ENCODE measurements around the gene HCAR2.
"Not testable (repeated sequence)": the region's sequence is repeated elsewhere in the genome, so short reads cannot be mapped to it uniquely, and the experiment has no call there.

HCAR2 gene

DNA sequence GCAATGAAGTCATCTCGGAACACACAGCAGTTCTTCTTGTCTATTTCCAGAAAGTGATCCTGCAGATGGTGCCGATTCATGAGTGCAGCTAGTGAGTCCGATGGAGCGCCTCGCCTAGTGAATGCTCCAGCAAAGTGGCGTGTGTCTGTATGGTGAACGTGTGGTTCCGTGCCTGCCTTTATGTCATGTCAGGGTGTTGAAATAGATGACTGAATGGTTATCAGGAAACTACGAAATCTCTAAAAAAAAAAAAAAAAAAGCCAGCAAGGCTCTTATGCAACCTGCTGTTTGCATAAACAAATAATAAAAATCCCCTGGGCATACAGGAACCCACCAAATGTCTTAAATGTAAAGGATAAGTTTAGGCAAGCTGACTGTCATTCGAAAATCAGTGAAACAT lies 13.5 kb upstream of the HCAR2 start, which contains the start of gene HCAR3:
HCAR3 (minus strand) TSS at position 154 of the 400 bp plus-strand sequence; CDS start at position 80, 74 bp downstream.
- not testable (repeated sequence) for DNase-seq (ENCODE audit: low read depth)

- DNase-seq (ENCODE audit: low read depth) = not testable (repeated sequence)
Observed at GRCh38 chr12:122715211-122715610, 12.1 kb upstream of the HCAR2 start.

DNA sequence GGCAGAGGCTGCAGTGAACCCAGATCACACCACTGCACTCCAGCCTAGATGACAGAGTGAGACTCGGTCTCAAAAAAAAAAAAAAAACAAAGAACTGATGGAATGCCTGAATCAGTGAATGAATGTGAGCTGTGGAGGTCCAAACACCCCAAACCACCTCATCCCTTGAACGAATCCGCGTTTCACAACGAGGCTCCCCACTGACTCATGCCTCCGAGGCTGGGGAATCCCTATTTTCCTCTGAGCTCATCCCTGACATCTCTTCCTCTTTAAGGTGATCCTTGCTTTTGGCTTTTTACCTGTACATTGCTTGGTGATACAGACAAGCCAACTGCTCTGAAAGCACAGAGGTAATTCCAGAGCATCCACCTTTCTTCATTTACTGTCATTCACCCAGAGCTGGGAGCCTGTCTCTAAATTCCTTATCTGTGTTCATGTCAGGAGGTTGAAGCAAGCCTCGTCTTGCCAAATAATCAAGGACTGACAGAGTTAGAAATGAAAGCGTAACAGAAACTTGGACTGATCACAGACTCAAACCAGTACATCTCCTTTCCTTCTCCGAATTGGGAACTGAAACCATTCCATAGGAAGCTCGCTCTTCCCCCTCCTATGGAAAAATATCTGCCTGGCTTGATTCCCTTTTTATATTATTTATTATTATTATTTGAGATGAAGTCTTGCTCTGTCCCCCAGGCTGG lies 10.5 kb upstream of the HCAR2 start:
- not testable (repeated sequence) for DNase-seq (ENCODE audit: low read depth)

DNA sequence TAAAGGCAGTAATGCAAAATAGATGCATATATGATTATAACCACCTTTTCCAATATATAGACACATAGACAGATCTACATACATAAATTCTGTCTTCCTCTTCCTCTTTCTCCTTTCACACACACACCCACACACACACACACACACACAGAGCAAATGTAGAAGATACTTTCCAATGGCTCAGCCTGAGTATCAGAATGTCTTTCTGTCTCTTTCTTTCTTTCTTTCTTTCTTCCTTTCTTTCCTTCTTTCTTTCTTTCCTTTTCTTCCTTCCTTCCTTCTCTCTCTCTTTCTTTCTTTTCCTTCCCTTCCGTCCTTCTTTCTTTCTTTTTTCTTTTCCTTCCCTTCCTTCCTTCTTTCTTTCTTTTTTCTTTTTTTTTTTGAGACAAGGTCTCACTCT lies 8.1 kb upstream of the HCAR2 start:
- not testable (repeated sequence) for DNase-seq (ENCODE audit: low read depth)

DNA sequence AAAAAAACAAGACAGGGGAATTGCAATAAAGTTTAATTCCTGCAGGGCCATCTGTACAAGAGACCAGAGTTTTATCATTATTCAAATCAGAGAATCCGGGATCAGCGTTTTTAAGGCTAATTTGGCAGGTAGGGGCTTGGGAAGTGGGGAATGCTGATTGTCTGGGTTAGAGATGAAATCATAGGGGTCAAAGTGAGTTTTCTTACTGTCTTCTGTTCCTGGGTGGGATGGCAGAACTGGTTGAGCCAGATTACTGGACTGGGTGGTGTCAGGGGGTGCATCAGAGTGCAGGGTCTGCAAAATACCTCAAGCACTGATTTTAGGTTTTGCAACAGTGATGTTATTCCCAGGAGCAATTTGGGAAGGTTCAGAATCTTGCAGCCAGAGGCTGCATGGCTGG lies 7.2 kb upstream of the HCAR2 start:
- not testable (repeated sequence) for DNase-seq (ENCODE audit: low read depth)

DNA sequence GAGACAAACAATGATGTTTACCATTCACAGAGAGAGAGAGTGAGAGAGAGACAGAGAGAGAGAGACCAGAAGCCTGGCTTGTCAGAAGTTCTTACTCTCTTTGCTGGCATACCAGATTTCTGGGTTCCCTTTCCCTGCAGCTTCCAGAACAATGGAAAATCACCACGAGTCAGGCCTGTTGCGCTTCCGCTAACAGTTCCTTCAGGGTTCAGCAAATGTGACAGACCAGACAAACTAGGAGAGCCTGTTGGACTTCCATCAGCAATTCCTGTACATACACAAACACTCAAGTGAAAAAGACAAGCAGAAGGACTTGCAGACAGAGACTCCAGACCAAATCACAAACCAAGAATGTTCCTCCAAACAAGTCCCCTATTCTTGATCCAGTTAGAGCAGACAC lies 6.1 kb upstream of the HCAR2 start:
- DNase-seq (ENCODE audit: low read depth) = not testable (repeated sequence)

DNA sequence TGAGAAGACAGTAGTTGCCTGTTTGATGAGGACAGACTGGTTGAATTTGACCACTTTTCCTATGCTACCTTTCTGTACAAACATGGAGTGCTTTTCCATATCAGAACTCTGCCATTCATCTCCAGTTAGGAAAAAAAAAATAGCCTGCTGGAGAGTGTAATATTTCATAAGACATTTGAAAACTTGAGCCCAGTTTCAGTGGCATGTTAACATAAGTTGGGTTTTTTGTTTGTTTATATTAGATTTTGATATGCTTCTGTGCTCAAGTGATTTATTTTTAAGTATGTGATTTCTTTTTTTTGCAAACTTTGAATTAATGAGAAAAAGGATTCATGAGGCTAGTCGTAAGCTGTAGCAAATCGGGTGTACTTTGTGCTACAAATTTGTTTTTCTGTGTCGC lies 684 bp upstream of the HCAR2 start:
- not testable (repeated sequence) for DNase-seq (ENCODE audit: low read depth)

- DNase-seq (ENCODE audit: low read depth) = not testable (repeated sequence)
Observed at GRCh38 chr12:122701481-122701880, 1.7 kb downstream of the HCAR2 start.

- DNase-seq (ENCODE audit: low read depth) = not testable (repeated sequence)
Observed at GRCh38 chr12:122700038-122700710, 3.0 kb downstream of the HCAR2 start.

DNA sequence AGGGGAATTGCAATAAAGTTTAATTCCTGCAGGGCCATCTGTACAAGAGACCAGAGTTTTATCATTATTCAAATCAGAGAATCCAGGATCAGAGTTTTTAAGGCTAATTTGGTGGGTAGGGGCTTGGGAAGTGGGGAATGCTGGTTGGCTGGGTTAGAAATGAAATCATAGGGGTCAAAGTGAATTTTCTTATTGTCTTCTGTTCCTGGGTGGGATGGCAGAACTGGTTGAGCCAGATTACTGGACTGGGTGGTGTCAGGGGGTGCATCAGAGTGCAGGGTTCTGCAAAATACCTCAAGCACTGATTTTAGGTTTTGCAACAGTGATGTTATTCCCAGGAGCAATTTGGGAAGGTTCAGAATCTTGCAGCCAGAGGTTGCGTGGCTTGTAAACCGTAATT lies 6.2 kb downstream of the HCAR2 start:
- DNase-seq (ENCODE audit: low read depth) = not testable (repeated sequence)

GRCh38 chr12:122691566-122691965 lies 11.6 kb downstream of the HCAR2 start:
- no peak for DNase-seq (ENCODE audit: low read depth)

- no peak for DNase-seq (ENCODE audit: low read depth)
Observed at GRCh38 chr12:122688291-122688690, 14.9 kb downstream of the HCAR2 start.

DNA sequence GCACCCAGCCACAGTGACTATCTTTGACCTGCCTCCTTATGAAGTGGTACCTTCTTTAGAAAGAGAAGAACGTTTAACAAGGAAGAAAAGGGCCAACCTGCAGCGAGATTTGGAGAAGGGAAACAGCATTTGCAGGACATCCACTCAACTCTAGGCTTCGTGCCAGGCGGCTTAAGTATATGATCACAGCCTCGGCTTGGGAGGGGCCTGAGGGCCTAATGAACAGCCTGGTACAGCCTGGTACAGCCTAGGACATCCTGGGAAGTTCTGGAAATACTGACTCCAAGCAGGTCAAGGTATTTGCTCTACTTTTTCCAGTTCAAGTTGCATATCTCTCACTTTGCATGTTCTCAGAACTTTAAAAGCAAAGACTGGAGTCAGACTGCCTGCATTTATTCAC lies 16.1 kb downstream of the HCAR2 start:
- no peak for DNase-seq (ENCODE audit: low read depth)

DNA sequence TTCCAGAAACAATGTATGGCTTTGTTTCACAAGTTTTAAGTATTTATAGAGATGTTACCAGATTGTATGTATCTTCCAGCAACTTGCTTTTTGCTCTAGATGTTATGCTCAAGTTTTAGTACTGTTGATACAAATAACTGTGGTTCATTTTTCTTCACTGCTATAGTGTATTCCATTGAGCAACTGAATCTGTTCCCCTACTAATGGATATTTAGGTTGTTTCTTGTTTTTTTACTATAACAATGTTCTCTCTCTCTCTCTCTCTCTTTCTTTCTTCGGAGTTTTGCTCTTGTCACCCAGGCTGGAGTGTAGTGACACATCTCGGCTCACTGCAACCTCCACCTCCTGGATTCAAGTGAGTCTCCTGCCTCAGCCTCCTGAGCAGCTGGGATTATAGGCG lies 16.6 kb downstream of the HCAR2 start:
- DNase-seq (ENCODE audit: low read depth) = no peak

DNA sequence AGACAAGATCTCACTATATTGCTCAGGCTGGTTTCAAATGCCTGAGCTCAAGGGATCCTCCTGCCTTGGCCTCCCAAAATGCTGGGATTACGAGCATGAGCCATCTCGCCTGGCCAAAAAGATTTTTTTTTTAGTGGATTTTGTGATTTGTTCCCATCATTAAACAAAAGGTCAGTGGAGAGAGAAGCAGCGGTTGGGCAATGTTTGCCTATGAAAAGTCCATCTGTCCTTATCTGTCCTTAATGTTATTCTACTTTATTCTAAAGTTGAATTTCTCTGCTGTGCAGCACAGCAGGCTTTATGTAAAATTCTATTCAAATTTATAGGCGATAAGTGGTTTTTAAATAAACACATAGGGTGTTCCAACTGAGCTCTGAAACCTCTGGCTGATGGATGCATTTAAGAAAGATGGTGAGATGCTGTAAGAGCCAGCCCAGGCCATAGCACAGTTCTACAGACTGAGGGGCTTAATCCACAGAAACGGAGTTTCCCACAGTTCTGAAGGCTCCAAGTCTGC lies 18.8 kb downstream of the HCAR2 start:
- no peak for DNase-seq (ENCODE audit: low read depth)

- DNase-seq (ENCODE audit: low read depth) = no peak
Observed at GRCh38 chr12:122681814-122682213, 21.3 kb downstream of the HCAR2 start.

GRCh38 chr12:122680989-122681388 lies 22.2 kb downstream of the HCAR2 start:
- not testable (repeated sequence) for DNase-seq (ENCODE audit: low read depth)

DNA sequence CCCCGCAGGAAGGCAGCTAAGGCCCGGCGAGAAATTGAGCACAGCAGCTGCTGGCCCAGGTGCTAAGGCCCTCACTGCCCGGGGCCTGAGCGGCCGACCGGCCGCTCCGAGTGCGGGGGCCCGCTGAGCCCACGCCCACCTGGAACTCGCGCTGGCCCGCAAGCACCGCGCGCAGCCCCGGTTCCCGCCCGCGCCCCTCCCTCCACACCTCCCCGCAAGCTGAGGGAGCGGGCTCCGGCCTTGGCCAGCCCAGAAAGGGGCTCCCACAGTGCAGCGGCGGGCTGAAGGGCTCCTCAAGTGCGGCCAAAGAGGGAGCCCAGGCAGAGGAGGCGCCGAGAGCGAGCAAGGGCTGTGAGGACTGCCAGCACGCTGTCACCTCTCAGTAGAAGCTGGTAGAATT lies 26.4 kb downstream of the HCAR2 start:
- DNase-seq (ENCODE audit: low read depth) = not testable (repeated sequence)

DNA sequence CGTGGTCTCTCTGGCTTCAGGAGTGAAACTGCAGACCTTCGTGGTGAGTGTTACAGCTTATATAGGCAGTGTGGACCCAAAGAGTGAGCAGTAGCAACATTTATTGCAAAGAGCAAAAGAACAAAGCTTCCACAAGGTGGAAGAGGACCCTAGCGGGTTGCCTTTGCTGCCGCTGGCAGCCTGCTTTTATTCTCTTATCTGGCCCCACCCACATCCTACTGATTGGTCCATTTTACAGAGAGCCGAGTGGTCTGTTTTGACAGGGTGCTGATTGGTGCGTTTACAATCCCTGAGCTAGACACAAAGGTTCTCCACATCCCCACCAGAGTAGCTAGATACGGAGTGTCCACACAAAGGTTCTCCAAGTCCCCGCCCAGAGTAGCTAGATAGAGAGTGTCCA lies 27.1 kb downstream of the HCAR2 start:
- not testable (repeated sequence) for DNase-seq (ENCODE audit: low read depth)

GRCh38 chr12:122672515-122672914 lies 30.6 kb downstream of the HCAR2 start:
- no peak for DNase-seq (ENCODE audit: low read depth)

- no peak for DNase-seq (ENCODE audit: low read depth)
Observed at GRCh38 chr12:122669397-122670070, 33.6 kb downstream of the HCAR2 start.

- no peak for DNase-seq (ENCODE audit: low read depth)
Observed at GRCh38 chr12:122668268-122668667, 34.9 kb downstream of the HCAR2 start.

DNA sequence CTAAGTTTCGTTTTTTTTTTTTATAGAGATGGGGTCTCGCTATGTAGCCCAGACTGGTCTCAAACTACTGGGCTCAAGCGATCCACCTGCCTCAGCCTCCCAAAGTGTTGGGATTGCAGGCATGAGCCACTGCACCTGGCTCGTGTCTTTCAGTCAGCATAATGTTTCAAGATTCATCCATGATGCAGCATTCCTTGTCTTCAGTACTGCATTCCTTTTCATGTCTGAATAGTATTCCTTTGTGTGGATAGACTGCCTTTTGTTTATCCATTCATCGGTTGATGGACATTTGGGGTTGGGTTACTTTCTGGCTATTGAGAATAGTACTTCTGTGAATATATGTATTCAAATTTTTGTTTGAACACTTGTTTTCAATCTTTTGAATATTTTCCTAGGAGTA lies 37.4 kb downstream of the HCAR2 start:
- no peak for DNase-seq (ENCODE audit: low read depth)

Measured in stimulated activated CD8-positive, alpha-beta memory T cell treated with anti-CD3 and anti-CD28 coated beads, Interleukin-12 subunit alpha, Interleukin-12 subunit beta, amount 100 ng/mL, for 4 hours (primary cell).